Mesodermal cell (in vitro differentiated cells): Measurements from ENCODE around the gene BCAM.
"Not testable (repeated sequence)": the region's sequence is repeated elsewhere in the genome, so short reads cannot be mapped to it uniquely, and the experiment has no call there.

Experiments used
- H3K27ac ChIP-seq: 2 replicates; pipeline ENCODE4 v1.7.0; 2013; ENCODE audit warnings: mild to moderate bottlenecking, low read depth, low read length, moderate library complexity; ENCODE audit not compliant: severe bottlenecking
- H3K36me3 ChIP-seq: 2 replicates; pipeline ENCODE4 v1.7.1; 2013; ENCODE audit warnings: mild to moderate bottlenecking, low read length, moderate library complexity; ENCODE audit not compliant: control insufficient read depth, insufficient read depth
- H3K4me1 ChIP-seq: one replicate; pipeline ENCODE4 v1.7.1; 2013; ENCODE audit warnings: mild to moderate bottlenecking, low read length; ENCODE audit not compliant: insufficient read depth, control insufficient read depth, poor library complexity, severe bottlenecking
- H3K4me3 ChIP-seq: 2 replicates; pipeline ENCODE4 v1.7.0; 2013; ENCODE audit warnings: low read length, control low read depth, mild to moderate bottlenecking; ENCODE audit not compliant: insufficient read depth, poor library complexity, severe bottlenecking; ENCODE audit errors: extremely low read depth
- H3K9me3 ChIP-seq: 2 replicates; pipeline ENCODE4 v1.7.1; 2013; ENCODE audit warnings: mild to moderate bottlenecking, low read length, moderate library complexity; ENCODE audit not compliant: control insufficient read depth
- WGBS, 2 experiments: methylation state at CpG; one replicate each; pipeline ENCODE4 v1.1.5; 2013; ENCODE audit warnings: missing lambda C conversion rate in 2 of 2; ENCODE audit not compliant: insufficient coverage in 2 of 2; 5-methylcytosine and 5-hydroxymethylcytosine counted together

BCAM gene

DNA sequence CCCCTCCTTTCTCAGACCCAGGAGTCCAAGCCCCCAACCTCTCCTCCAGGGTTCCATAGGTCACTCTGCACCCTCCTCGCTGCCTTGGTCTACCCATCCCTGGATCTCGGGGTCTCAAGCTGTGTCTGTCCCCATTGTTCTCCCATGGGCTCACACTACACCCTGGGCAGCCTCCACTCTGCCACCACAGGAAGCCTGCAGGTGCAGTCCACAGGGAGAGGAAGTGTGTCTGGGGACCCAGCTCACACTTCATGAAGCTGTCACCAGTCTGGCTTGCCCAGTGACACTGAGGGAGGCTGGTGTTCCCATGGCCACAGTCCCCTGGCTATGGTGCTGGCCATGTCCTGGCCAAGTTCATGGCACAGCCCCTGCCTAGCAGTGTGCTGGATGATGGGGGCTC is 42.5 kb downstream of the BCAM start:
- Histone ChIP-seq H3K9me3 (no peaks in the 10 kb centered on the region), H3K4me3 (no peak overlapping the region), H3K36me3 (peaks cover 59% of the 10 kb centered on the region), H3K27ac (no peak overlapping the region), H3K4me1 (peaks cover 29% of the 10 kb centered on the region)
- 100% methylated on average over 2 of the region's 2 CpGs; no CpG with 5 or more reads in 1 of the 2 experiments for WGBS, 2 experiments

DNA sequence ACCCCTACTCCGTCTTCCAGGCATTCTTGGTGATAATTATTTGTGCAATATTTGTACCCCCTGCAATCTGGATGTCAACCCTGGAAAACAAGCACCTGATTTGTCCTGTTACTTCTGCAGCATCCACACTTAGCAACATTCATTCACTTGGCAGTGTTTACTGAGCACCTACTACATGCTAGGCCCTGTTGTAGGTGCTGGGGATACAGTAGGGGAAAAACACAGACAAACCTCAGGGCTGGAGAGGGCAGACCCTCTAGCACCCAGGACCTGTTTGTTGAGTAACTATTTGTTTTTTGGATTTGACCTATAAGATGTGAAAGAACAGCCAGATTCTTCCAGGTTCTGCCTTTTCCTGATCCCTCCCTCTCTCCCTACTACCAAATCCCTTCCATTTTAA is 46.7 kb downstream of the BCAM start:
- Histone ChIP-seq H3K27ac (no peak overlapping the region), H3K36me3 (peaks cover 92% of the 10 kb centered on the region), H3K4me3 (no peak overlapping the region), H3K4me1 (peaks cover 12% of the 10 kb centered on the region), H3K9me3 (no peaks in the 10 kb centered on the region)
- no CpG with 5 or more reads among the region's 1 CpG for WGBS, 2 experiments

DNA sequence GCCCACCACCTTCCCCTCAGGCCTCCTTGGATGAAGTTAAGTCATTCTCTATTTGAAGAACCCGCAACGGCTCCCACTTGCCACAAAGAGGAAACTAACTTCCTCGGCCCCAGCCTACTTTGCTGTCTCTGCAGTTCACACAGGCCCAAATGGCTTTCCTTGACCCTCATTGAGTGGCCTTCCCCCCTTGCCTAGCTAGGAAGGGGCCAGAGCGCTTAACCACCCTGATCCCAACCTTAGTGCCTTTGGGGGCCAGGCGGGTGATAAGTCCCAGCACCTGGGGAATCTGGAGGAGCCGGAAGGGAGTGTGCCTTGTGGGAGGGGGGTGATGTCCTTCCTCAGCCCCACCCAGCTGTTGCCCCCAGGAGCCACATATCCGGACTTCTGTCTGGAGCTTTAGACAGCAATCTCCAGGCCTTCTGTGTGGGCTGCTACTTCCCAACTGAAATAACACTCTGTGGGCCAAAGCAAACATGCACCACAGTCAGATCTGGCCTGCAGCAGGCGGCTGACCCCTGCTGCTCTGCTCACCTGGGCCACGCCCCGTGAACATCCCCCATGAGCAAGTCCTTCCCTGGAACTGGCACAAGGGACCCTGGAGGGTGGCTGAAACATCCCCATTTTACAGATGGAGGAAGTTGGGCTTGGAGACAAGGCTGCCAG is 47.6 kb downstream of the BCAM start:
- peaks cover 92% of the 10 kb centered on the region for H3K36me3 ChIP-seq
- no peaks in the 10 kb centered on the region for H3K9me3 ChIP-seq
- no peak overlapping the region for H3K4me3 ChIP-seq
- H3K27ac ChIP-seq, result no peak overlapping the region
- H3K4me1 ChIP-seq, result peaks cover 7% of the 10 kb centered on the region
- 92 to 94% methylated on average over 7 to 8 of the region's 10 CpGs for WGBS, 2 experiments

DNA sequence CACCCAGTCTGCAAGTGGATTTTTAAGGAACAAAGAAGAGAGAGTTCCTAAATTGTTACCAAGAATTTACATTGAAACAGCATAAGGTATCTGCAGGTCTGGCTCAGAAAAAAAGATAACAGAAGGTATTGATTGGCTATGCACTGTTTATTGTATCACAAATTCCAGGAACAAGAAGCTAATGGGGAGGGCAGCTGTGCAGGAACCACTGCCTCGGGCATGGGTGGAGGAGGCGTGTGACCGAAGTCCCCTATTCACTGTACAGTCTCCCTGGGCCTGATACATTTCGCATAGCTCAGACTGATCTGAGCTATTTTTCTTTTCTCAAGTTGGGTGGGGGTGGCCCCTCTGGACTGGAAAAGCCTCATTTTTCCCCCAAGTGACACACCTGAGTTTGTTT is 48.9 kb downstream of the BCAM start:
- no peaks in the 10 kb centered on the region for H3K9me3 ChIP-seq
- peaks cover 91% of the 10 kb centered on the region for H3K36me3 ChIP-seq
- WGBS, 2 experiments, result 100% methylated on average over 4 of the region's 4 CpGs
- H3K4me3 ChIP-seq, result no peak overlapping the region
- no peak overlapping the region for H3K27ac ChIP-seq
- no peaks in the 10 kb centered on the region for H3K4me1 ChIP-seq

DNA sequence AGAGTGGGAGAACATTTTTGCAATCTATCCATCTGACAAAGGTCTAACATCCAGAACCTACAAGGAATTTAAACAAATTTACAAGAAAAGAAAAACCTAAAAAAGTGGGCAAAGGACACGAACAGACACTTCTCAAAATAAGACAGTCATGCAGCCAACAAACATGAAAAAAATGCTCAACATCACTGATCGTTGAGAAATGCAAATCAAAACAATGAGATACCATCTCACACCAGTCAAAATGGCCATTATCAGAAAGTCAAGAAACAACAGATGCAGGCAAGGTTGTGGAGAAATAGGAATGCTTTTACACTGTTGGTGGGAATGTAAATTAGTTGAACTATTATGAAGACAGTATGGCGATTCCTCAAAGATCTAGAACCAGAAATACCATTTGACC is 52.7 kb downstream of the BCAM start:
- H3K27ac ChIP-seq, H3K4me3 ChIP-seq, H3K9me3 ChIP-seq, H3K4me1 ChIP-seq: not testable (repeated sequence)
- H3K36me3 ChIP-seq, result peaks cover 87% of the 10 kb centered on the region
- WGBS, 2 experiments, result 95% methylated on average over 2 of the region's 3 CpGs; no CpG with 5 or more reads in 1 of the 2 experiments

DNA sequence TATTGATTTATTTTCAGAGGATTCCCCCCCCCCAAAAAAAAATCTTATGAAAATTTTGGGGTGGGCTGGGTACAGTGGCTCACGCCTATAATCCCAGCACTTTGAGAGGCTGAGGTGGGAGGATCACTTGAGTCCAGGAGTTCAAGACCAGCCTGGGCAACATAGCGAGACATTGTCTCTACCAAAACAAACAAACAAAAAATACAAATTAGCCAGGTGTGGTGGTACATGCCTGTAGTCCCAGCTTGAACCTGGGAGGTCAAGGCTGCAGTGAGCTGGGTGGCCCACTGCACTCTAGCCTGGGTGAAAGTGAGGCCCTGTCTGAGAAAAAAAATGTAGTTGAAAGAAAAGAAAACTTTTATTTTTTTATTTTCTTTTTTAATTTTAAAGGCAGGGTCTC is 55.1 kb downstream of the BCAM start:
- no peak overlapping the region for H3K4me3 ChIP-seq
- whole genome bisulfite sequencing, 2 experiments, result no CpG with 5 or more reads among the region's 2 CpGs

DNA sequence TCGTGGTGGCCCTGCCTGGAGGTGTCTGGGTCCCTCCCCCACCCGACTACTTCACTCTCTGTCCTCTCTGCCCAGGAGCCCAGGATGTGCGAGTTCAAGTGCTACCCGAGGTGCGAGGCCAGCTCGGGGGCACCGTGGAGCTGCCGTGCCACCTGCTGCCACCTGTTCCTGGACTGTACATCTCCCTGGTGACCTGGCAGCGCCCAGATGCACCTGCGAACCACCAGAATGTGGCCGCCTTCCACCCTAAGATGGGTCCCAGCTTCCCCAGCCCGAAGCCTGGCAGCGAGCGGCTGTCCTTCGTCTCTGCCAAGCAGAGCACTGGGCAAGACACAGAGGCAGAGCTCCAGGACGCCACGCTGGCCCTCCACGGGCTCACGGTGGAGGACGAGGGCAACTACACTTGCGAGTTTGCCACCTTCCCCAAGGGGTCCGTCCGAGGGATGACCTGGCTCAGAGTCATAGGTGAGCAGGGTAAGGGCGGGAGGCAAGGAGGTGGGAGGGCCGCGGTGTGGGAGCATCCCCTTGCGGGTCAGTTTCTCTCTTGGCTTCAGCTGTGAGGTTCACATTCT is 56.4 kb downstream of the BCAM start:
- H3K36me3 ChIP-seq, result peaks cover 87% of the 10 kb centered on the region
- no peak overlapping the region for H3K27ac ChIP-seq
- H3K9me3 ChIP-seq, result no peaks in the 10 kb centered on the region
- H3K4me3 ChIP-seq, result no peak overlapping the region
- no peaks in the 10 kb centered on the region for H3K4me1 ChIP-seq
- 97 to 98% methylated on average over 26 to 27 of the region's 27 CpGs for WGBS, 2 experiments

More for the DNA sequence above, 55.1 kb downstream of the BCAM start:
- no peaks in the 10 kb centered on the region for H3K4me1 ChIP-seq
- no peak overlapping the region for H3K27ac ChIP-seq
- peaks cover 89% of the 10 kb centered on the region for H3K36me3 ChIP-seq
- H3K9me3 ChIP-seq, result no peaks in the 10 kb centered on the region

DNA sequence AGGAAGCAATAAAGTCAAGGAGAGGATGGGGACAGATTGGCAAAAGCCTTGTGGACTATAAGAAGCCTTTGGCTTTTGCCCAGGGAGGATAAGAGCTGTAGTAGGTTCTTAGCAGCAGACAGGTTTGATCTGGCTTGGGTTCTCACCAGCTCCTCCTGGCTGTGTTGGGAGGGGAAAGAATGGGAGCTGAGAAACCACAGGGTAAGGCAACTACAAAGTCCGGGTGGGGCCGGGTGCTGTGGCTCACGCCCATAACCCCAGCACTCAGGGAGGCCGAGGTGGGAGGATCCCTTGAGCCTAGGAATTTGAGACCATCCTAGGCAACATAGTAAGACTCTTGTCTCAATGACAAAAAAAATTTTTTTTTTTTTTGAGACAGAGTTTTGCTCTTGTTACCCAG is 57.8 kb downstream of the BCAM start:
- no peaks in the 10 kb centered on the region for H3K4me1 ChIP-seq
- 92 to 100% methylated on average over 4 of the region's 4 CpGs for WGBS, 2 experiments
- no peak overlapping the region for H3K27ac ChIP-seq
- no peaks in the 10 kb centered on the region for H3K9me3 ChIP-seq
- peaks cover 86% of the 10 kb centered on the region for H3K36me3 ChIP-seq
- no peak overlapping the region for H3K4me3 ChIP-seq

DNA sequence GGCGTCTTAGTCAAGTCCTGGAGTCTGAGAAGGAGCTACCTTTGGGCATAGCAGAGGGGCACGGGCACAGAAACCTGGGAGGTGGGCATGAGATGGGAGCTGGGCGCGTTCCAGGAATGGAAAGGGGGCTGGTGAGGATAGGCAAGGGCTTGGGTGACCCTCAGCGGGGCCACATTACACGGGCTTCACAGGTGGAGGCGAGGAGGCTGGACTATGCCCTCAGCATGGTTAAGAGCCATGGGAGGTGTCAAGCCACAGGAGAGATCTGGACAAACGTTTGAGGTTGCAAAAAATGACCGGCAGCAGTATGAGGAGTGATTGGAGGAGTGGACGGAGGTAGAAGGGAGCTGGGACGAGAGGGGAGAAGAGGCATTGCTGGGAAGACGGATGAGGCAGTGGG is 58.7 kb downstream of the BCAM start:
- Histone ChIP-seq H3K36me3 (peaks cover 86% of the 10 kb centered on the region), H3K4me3 (no peak overlapping the region), H3K27ac (no peak overlapping the region), H3K9me3 (no peaks in the 10 kb centered on the region), H3K4me1 (no peaks in the 10 kb centered on the region)
- 92 to 95% methylated on average over 12 of the region's 12 CpGs for WGBS, 2 experiments

DNA sequence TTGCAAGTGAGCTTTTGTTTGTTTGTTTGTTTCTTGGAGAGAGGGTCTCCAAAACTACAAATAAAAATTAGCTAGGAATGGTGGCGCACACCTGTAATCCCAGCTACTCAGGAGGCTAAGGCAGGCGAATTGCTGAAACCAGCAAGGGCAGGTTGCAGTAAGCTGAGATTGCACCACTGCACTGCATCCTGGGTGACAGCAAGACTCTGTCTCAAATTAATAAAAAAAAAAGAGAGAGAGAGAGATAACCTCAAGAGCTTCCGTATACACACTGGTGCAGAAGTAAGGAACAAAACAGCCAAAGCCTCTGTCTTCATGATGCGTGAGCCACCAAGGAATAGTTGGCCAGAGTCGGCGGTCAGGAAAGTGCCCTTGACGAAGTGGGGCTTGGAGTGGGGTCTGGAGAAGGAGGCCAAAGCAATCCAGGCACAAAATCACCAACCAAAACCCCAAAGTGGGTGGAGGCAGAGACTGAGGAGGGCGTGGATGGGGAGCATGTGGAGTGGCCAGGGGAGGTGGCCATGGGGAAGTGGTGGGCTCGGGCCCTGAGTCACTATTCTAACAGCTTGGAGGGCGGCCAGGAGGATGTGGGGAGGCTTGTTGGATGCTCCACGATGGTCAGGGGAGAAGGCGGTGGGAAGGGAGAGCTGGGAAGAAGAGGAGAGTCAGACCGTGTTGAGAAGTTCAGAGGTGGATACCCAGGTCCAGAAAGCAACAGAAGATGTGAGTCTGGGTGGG is 61.0 kb downstream of the BCAM start:
- peaks cover 95% of the 10 kb centered on the region for H3K36me3 ChIP-seq
- H3K9me3 ChIP-seq, result no peaks in the 10 kb centered on the region
- no peak overlapping the region for H3K27ac ChIP-seq
- no peak overlapping the region for H3K4me3 ChIP-seq
- peaks cover 20% of the 10 kb centered on the region for H3K4me1 ChIP-seq
- 96 to 97% methylated on average over 12 of the region's 13 CpGs for WGBS, 2 experiments
